Central memory CD8-positive, alpha-beta T cell (primary cell): ENCODE measurements around the gene PSRC1.
A peak's percentile ranks its signal among the peaks of the same experiment; 100 is the strongest.

ENCODE experiments used
- ATAC-seq: fragments of 150-1000 bp; cut with Tn5 transposase; replicated peaks from 2 replicates; pipeline ENCODE4 v1.10.0; 2022; ENCODE audit warnings: mild to moderate bottlenecking, moderate FRiP score, moderate number of reproducible peaks; ENCODE audit not compliant: poor library complexity, severe bottlenecking; ENCODE audit errors: extremely low read depth
- DNase-seq, 2 donors: peaks; one replicate each; pipeline ENCODE4 v3.0.0; 2021; ENCODE audit warnings: low spot score in 2 of 2
- H3K27ac Mint-ChIP-seq: one replicate; pipeline ENCODE4 v1.8.0; 2022; ENCODE audit warnings: low read depth, mild to moderate bottlenecking, moderate library complexity, mixed read lengths
- H3K27me3 Mint-ChIP-seq: one replicate; pipeline ENCODE4 v1.8.0; 2022; ENCODE audit warnings: mixed read lengths
- H3K36me3 Mint-ChIP-seq: one replicate; pipeline ENCODE4 v1.8.0; 2022; ENCODE audit warnings: mild to moderate bottlenecking, moderate library complexity, mixed read lengths; ENCODE audit not compliant: insufficient read depth
- H3K4me1 Mint-ChIP-seq: one replicate; pipeline ENCODE4 v1.8.0; 2022; ENCODE audit warnings: mixed read lengths
- H3K4me3 Mint-ChIP-seq: one replicate; pipeline ENCODE4 v1.8.0; 2022; ENCODE audit warnings: mild to moderate bottlenecking, moderate library complexity, mixed read lengths
- H3K9me3 Mint-ChIP-seq: one replicate; pipeline ENCODE4 v1.8.0; 2022; ENCODE audit warnings: mixed read lengths

Gene PSRC1

DNA sequence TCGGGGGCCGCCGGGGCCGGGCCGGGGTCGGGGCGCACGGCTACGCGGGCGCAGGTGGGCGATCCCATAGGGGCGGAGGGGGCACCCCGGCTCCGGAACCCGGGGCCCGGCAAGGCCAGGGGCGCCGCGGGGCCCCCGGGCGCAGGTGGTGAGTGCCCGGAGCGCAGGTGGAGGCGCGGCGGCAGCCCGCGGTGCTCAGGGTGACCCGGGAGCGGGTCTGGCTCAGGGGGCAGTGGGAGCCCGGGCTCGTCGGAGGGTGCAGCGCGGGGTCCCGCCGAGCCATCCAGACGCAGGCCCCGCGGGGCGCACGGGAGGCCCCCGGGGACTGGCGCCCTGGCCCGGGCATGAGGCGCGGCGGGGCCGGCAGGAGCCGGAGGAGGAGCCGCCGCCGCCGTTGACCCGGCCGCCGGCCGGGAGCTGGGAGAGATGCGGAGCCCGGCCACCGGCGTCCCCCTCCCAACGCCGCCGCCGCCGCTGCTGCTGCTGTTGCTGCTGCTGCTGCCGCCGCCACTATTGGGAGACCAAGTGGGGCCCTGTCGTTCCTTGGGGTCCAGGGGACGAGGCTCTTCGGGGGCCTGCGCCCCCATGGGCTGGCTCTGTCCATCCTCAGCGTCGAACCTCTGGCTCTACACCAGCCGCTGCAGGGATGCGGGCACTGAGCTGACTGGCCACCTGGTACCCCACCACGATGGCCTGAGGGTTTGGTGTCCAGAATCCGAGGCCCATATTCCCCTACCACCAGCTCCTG lies 33.1 kb downstream of the PSRC1 start:
- Mint-ChIP-seq H3K27ac (no peak overlapping the region), H3K4me1 (peaks cover 35% of the 10 kb centered on the region), H3K36me3 (peaks cover 4% of the 10 kb centered on the region), H3K9me3 (no peaks in the 10 kb centered on the region), H3K4me3 (peak overlapping the region; percentile 72), H3K27me3 (no peaks in the 10 kb centered on the region)
- ATAC-seq (peak; percentile 44), DNase-seq (no peak)

DNA sequence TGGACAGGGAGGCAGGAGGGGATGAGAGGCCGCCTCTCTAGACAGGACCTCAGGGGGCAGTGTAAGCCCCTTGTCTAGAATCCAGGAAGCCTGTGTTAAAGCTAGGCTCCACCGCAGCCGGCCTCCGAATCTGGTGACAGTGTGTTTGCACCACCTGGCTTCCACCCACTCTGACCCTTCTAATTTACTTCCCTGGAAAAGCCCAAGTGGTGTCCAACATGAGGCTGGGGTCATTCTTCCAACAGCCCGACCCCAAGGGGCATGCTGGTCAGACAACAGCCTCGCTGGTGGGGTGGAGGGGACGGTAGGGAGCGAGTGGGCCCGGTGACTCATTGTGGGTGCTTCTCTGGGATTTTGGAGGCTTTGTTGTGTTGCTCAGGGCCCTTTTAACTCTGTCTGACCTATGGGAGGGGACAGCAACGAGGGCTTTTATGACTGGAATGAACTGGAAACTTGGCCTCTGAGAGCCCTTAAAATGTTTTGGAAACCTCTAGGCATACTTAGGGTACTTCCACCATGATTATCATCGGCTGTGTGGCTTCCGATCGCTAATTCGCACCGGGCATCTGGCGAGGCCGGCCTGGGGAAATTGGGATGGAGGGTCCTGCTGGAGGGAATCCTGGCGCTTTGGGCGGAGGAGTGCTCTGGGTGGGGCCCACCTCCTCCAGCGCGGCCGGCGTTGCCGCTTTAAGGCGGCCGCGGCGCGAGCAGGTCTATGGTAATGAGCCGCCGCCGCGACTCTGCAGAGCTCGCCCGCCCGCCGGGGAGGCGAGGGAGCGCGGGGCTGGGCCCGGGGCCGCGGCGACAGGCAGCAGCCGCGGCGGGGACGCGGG lies 33.9 kb downstream of the PSRC1 start, which contains the start of gene CELSR2:
Gene CELSR2, plus strand, starts transcription at position 743 of the 833 bp plus-strand sequence. CDS start 541 bp downstream, outside the sequence.
- ATAC-seq: peak; percentile 93
- DNase-seq: no peak
- H3K4me3 Mint-ChIP-seq: peak within 1 kb of the TSS; percentile 72
- H3K4me1 Mint-ChIP-seq: peaks cover 30% of the 10 kb centered on the region
- H3K27me3 Mint-ChIP-seq: no peaks in the 10 kb centered on the region
- H3K27ac Mint-ChIP-seq: no peak within 1 kb of the TSS
- no peaks in the 10 kb centered on the region for H3K9me3 Mint-ChIP-seq
- H3K36me3 Mint-ChIP-seq: peaks cover 4% of the 10 kb centered on the region

DNA sequence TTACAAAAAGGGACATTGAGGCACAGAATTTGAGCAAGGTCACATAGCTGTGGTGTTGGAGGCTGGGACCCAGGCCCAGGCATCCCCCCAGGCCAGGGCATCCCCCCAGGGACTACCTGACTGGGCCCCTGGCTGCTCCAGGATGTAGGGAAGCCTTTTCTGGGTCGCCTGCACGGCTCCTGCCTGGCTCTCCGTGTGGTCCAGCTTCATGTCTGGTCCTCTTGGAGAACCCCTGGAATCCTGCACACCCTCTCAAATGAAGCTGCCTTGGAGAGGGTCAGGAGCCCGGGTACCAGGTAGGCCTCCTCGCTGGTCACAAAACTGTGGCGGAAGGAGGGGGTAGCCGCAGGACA lies 34.5 kb downstream of the PSRC1 start:
- Mint-ChIP-seq H3K4me3 (peak overlapping the region; percentile 72), H3K36me3 (peaks cover 4% of the 10 kb centered on the region), H3K27ac (no peak overlapping the region), H3K27me3 (no peaks in the 10 kb centered on the region), H3K4me1 (peaks cover 26% of the 10 kb centered on the region), H3K9me3 (no peaks in the 10 kb centered on the region)
- DNase-seq: no peak
- no peak for ATAC-seq

DNA sequence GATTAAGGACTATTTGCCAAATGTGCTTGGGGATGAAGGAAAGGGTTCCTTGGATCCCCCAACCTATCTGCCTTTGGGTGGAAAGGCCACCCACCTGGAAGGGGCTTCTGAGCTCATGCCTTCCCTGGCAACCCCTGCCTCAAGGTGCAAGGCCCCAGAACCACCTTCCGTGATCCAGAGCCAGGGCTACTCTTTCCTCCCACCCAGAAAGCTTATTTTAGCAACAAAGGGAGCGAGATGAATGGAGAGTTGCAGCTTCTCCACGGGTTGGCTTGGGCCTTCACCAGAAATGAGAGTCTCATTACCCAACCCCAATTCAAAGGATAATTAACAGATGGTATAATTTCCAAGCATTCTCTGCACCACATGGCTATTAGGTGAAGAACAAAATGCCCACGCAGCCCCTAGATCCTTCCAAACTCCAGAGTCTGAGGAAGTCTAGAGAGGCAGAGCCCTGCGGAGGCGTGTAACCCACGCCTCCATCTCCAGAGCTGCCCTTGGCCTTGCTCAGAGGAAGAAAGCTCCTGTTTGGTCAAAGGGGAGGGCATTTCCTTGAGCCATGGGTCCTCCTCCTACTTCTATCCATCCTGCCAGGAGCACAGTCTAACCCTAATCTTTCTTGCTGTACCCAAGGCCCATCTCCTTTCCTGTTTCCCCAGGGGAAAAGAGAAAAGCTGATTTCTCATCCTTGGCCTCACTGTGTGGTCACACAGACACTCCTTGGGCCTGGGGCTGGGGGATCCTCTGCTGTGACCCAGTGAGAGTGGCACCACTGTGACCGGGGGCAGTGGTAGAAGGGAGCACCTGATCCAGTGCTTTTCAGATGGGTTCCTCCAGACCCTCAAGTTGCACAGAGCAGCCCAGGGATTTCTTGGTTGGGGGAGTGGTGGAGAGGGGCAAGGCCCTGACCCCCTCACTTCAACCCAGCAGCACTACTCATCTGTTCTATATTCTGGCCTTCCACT lies 35.3 kb downstream of the PSRC1 start:
- Mint-ChIP-seq H3K9me3 (no peaks in the 10 kb centered on the region), H3K27me3 (no peaks in the 10 kb centered on the region), H3K36me3 (peaks cover 4% of the 10 kb centered on the region), H3K4me1 (peaks cover 21% of the 10 kb centered on the region), H3K27ac (no peak overlapping the region), H3K4me3 (no peak overlapping the region)
- DNase-seq (no peak), ATAC-seq (no peak)

DNA sequence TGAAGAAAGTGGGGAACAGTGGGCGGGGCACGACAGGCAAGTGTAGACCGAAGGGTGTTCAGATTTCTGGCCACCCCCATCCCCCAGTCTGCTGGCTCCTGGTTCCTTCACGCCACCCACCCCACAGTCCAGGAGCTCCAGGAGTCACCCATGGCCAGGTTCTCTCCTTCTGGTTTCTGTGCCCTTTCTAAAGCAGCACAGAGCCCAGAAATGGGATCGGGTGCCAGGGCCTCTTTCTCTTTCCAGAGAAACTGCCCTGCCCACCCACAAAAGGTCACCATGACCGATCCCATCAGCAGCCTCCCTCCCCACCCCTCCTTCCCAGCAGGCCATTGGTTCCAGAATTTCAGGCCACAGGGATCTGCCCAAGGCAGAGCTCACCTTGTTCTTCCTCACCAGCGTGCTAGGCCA lies 36.8 kb downstream of the PSRC1 start:
- Mint-ChIP-seq H3K4me3 (no peak overlapping the region), H3K36me3 (peaks cover 2% of the 10 kb centered on the region), H3K9me3 (no peaks in the 10 kb centered on the region), H3K27me3 (no peaks in the 10 kb centered on the region), H3K4me1 (peaks cover 28% of the 10 kb centered on the region), H3K27ac (no peak overlapping the region)
- no peak for DNase-seq
- no peak for ATAC-seq

DNA sequence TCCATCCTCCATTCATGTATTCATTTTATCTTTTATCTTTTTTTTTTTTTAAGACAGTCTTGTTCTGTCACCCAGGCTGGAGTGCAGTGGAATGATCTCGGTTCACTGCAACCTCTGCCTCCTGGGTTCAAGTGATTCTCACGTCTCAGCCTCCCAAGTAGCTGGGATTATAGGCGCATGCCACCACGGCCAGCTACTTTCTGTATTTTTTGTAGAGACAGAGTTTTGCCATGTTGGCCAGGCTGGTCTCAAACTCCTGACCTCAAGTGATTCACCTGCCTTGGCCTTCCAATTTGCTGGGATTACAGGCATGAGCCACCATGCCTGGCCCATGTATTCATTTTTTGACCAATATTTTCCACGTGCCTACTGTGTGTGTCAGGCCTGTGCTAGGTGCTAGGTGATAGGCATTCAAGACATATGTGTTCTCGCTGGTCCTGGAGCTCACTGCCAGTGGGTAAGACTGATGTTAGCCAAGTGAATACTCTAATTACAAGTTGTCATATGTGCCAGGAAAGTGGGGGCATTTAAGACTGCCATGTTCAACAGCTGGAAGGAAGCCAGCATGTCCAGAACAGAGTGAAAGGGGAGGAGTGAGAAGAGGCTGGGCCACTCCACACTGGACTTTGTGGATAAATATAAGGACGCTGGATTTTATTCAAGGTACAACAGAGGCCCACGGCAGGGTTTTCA lies 38.9 kb downstream of the PSRC1 start:
- ATAC-seq (no peak), DNase-seq (no peak)
- H3K4me3 Mint-ChIP-seq: no peak overlapping the region
- H3K9me3 Mint-ChIP-seq: no peaks in the 10 kb centered on the region
- H3K27ac Mint-ChIP-seq: no peak overlapping the region
- H3K4me1 Mint-ChIP-seq: peaks cover 20% of the 10 kb centered on the region
- H3K27me3 Mint-ChIP-seq: no peaks in the 10 kb centered on the region
- H3K36me3 Mint-ChIP-seq: peaks cover 4% of the 10 kb centered on the region

DNA sequence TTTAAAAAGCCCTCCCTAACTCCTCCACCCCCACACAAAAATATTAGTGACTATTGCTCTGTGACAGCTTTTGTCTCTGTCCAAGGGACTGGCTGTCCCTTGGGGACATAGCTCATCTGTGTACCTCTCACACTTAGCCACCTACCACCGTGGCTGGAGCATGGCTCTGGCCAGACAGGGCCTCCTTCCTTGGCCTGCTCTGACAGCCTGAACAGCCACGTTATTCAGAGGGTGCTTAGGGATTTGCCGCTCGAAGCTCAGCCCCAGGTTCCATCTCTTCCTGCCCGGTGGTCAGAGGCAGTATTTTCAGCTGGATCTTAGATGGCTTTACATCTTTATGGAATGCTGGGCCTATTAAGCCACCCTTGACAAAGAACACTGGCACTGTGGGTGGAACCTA lies 39.7 kb downstream of the PSRC1 start:
- Mint-ChIP-seq H3K4me1 (peaks cover 18% of the 10 kb centered on the region), H3K36me3 (peaks cover 5% of the 10 kb centered on the region), H3K4me3 (no peak overlapping the region), H3K27me3 (no peaks in the 10 kb centered on the region), H3K9me3 (no peaks in the 10 kb centered on the region), H3K27ac (no peak overlapping the region)
- DNase-seq (no peak), ATAC-seq (no peak)

DNA sequence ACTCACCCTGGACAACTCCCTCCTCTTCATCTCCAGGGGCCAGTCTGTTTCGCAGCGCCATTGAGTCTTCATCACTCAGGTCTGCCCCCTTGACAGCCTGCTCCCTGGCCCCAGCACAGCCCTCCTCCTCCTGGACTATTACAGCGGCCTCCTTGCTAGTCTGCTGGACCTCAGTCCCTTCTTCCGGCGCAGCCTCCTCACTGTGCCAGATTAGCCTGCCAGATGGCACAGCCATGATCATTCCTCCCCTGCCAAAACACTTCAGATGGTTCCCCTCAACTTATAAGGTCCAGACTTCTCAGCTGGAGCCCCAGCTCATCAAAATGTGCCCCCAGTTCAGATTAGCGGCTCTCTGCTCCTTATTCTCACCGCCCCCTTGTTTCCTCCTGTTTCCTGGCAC lies 40.6 kb downstream of the PSRC1 start:
- Mint-ChIP-seq H3K9me3 (no peaks in the 10 kb centered on the region), H3K36me3 (peaks cover 8% of the 10 kb centered on the region), H3K27me3 (no peaks in the 10 kb centered on the region), H3K4me3 (no peak overlapping the region), H3K27ac (peak overlapping the region; percentile 33), H3K4me1 (peaks cover 18% of the 10 kb centered on the region)
- no peak for DNase-seq
- ATAC-seq: no peak

DNA sequence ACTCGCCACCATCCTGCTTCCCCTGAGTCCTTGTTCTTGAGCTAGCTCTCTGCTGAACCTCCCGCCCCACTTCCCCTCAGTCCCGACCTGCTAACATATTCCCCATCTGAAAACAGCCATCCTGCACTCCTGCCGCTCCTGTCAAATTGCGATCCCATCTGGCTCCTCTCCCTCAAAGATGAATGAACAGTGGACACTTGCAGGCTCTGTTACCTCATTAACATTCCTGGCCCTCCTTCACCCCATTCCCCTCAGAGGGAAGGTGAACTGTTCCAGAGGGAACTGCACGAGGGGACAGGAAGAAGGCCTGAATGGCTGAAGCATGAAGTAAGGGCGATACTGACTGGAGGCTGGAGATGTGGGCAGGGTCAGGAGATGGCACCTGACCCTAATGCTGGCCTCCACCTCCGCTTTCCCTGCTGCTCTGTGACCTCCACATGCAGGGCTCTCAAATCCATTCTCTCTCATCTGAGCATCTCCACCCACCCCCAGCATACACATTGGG lies 41.1 kb downstream of the PSRC1 start:
- H3K27ac Mint-ChIP-seq: peak overlapping the region; percentile 44

DNA sequence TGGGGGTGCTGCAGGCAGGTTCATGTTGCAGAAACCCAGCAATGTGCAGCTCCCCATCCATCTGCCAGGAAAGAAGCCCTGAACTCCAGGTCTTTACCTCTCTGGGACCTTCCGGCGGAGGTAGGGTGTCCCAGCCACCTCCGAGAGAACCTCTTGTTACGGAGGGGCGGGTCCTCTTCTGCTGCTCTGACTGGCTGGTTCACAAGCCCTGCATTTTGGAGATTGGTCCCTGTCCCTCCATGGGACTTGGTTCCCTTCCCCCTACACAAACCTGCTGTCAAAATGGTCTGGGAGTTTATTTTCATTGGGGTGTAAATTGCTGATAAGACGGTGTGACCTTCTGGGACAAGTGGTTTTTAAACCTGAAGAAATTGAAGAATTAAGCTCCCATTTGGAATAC lies 41.6 kb downstream of the PSRC1 start:
- Mint-ChIP-seq H3K4me1 (peaks cover 18% of the 10 kb centered on the region), H3K27ac (peak overlapping the region; percentile 44), H3K4me3 (no peak overlapping the region), H3K36me3 (peaks cover 18% of the 10 kb centered on the region), H3K27me3 (no peaks in the 10 kb centered on the region), H3K9me3 (no peaks in the 10 kb centered on the region)
- ATAC-seq (no peak), DNase-seq (no peak)

More for the DNA sequence above, 41.1 kb downstream of the PSRC1 start:
- no peak for ATAC-seq
- DNase-seq: no peak
- Mint-ChIP-seq H3K4me1 (peaks cover 18% of the 10 kb centered on the region), H3K4me3 (peak overlapping the region; percentile 28), H3K27me3 (no peaks in the 10 kb centered on the region), H3K9me3 (no peaks in the 10 kb centered on the region), H3K36me3 (peaks cover 13% of the 10 kb centered on the region)

DNA sequence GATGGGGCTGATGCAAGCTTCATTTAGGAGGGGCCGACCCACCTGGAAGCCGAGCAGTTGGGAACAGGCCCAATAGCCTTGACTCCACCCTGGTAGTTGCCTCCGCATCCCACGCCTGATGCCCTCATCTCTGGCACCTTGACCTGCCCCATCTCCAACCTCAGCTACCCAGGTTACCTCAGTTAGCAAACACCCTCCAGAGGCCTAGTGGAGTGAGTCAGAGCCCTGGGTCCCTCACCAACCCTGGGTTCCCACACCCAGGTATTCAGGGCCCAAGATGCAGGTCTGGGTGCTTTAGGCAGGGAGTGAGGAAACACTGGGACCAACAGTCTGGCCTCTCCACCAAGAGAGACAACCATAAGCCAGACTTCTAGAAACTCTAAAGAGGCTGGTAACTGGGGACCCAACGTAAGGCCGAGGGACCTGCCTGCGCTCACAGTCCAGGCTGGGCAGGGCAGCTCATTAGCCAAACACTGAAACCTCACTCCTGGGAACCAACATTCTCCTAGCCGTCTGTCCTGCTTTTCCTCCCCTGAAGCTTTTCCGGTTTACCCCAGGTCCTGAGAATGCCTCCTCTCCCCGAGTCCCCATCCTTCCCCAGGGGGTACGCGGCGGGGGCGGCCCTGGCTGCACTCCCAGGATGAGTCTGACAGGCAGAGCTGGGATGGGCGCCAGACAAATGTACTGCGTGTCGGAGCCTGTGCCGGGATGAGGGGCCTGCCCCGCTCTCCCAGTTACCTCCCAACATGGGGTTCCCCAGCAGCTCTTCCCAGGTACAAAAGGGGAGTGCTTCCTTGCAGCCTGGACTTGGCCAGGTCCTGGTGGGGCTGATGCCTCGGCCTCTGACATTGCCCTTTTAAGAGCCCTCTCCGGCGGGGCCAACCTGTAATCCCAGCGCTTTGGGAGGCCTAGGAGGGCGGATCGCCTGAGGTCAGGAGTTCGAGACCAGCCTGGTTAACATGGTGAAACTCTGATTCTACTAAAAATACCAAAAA lies 42.5 kb downstream of the PSRC1 start:
- H3K9me3 Mint-ChIP-seq: no peaks in the 10 kb centered on the region
- H3K4me1 Mint-ChIP-seq: peaks cover 18% of the 10 kb centered on the region
- H3K36me3 Mint-ChIP-seq: peaks cover 25% of the 10 kb centered on the region
- no peak overlapping the region for H3K4me3 Mint-ChIP-seq
- DNase-seq (no peak), ATAC-seq (no peak)
- no peaks in the 10 kb centered on the region for H3K27me3 Mint-ChIP-seq
- peak overlapping the region; percentile 44 for H3K27ac Mint-ChIP-seq
